ENCODE measurements around the gene ATP5MC3.
A peak's percentile ranks its signal among the peaks of the same experiment; 100 is the strongest.

The ATP5MC3 gene

GRCh38 chr2:175168564-175168945 lies 13.0 kb downstream of the ATP5MC3 start:
- peak overlapping the region; percentile 72 for H3K4me3 ChIP-seq (ENCODE audit: low read depth, low read length)

- H3K4me3 ChIP-seq (ENCODE audit: low read depth, low read length), result peak within 1 kb of the TSS; percentile 100
These were observed 13.5 kb downstream of the ATP5MC3 start, which contains the start of gene ATF2 for GRCh38 chr2:175167792-175168563. Gene ATF2, minus strand, starts transcription at chr2:175168203. Its CDS starts 31,760 bp downstream, at chr2:175136443.

- peak overlapping the region; percentile 100 for H3K4me3 ChIP-seq (ENCODE audit: low read depth, low read length)
These were observed 14.3 kb downstream of the ATP5MC3 start for GRCh38 chr2:175167076-175167791.

GRCh38 chr2:175166216-175166824 lies 15.2 kb downstream of the ATP5MC3 start:
- H3K4me3 ChIP-seq (ENCODE audit: low read depth, low read length), result peak overlapping the region; percentile 100

GRCh38 chr2:175164235-175164634 lies 17.3 kb downstream of the ATP5MC3 start:
- H3K4me3 ChIP-seq (ENCODE audit: low read depth, low read length), result no peak overlapping the region

- no peak overlapping the region for H3K4me3 ChIP-seq (ENCODE audit: low read depth, low read length)
These were observed 22.6 kb downstream of the ATP5MC3 start for GRCh38 chr2:175158894-175159293.

- no peak overlapping the region for H3K4me3 ChIP-seq (ENCODE audit: low read depth, low read length)
These were observed 25.0 kb downstream of the ATP5MC3 start for GRCh38 chr2:175156534-175156933.

GRCh38 chr2:175154661-175155082 lies 26.8 kb downstream of the ATP5MC3 start:
- H3K4me3 ChIP-seq (ENCODE audit: low read depth, low read length), result no peak overlapping the region

- H3K4me3 ChIP-seq (ENCODE audit: low read depth, low read length), result no peak overlapping the region
These were observed 29.3 kb downstream of the ATP5MC3 start for GRCh38 chr2:175152242-175152641.

- no peak overlapping the region for H3K4me3 ChIP-seq (ENCODE audit: low read depth, low read length)
These were observed 29.7 kb downstream of the ATP5MC3 start for GRCh38 chr2:175151791-175152190.

- H3K4me3 ChIP-seq (ENCODE audit: low read depth, low read length), result no peak overlapping the region
These were observed 34.3 kb downstream of the ATP5MC3 start for GRCh38 chr2:175147186-175147585.

- H3K4me3 ChIP-seq (ENCODE audit: low read depth, low read length), result no peak overlapping the region
These were observed 37.8 kb downstream of the ATP5MC3 start for GRCh38 chr2:175143678-175144077.

- no peak overlapping the region for H3K4me3 ChIP-seq (ENCODE audit: low read depth, low read length)
These were observed 38.3 kb downstream of the ATP5MC3 start for GRCh38 chr2:175143191-175143590.

GRCh38 chr2:175140332-175140731 lies 41.2 kb downstream of the ATP5MC3 start:
- H3K4me3 ChIP-seq (ENCODE audit: low read depth, low read length), result no peak overlapping the region

GRCh38 chr2:175137793-175138192 lies 43.7 kb downstream of the ATP5MC3 start:
- H3K4me3 ChIP-seq (ENCODE audit: low read depth, low read length), result no peak overlapping the region

- H3K4me3 ChIP-seq (ENCODE audit: low read depth, low read length), result no peak overlapping the region
These were observed 44.9 kb downstream of the ATP5MC3 start for GRCh38 chr2:175136334-175137215.

- no peak overlapping the region for H3K4me3 ChIP-seq (ENCODE audit: low read depth, low read length)
These were observed 45.6 kb downstream of the ATP5MC3 start for GRCh38 chr2:175135862-175136261.

GRCh38 chr2:175135177-175135576 lies 46.3 kb downstream of the ATP5MC3 start:
- no peak overlapping the region for H3K4me3 ChIP-seq (ENCODE audit: low read depth, low read length)

GRCh38 chr2:175131252-175131651 lies 50.3 kb downstream of the ATP5MC3 start:
- no peak overlapping the region for H3K4me3 ChIP-seq (ENCODE audit: low read depth, low read length)

- no peak overlapping the region for H3K4me3 ChIP-seq (ENCODE audit: low read depth, low read length)
These were observed 54.8 kb downstream of the ATP5MC3 start for GRCh38 chr2:175126661-175127060.
